Activated B cell treated with CpG ODN at 0.5 μM for 24 hours (primary cell): ENCODE results near the gene PPIB. TPM values are rescaled to one million over a fixed set of nuclear protein-coding genes. Genes with fewer than 3 reads are reported as not detected.
A peak's percentile ranks its signal among the peaks of the same experiment; 100 is the strongest.

ENCODE experiments used
- ATAC-seq: fragments of 200-7000 bp; cut with Tn5 transposase; one replicate; pipeline ENCODE4 v1.10.0; 2021; ENCODE audit warnings: low read depth, mild to moderate bottlenecking, moderate library complexity
- CTCF ChIA-PET: fragments of 350-600 bp; sonication (Branson Sonifier 250); formaldehyde crosslinking; loops from one replicate; lab custom pipeline; 2021; ENCODE audit warnings: antibody characterized with exemption; lab: Charles Lee
- POLR2A ChIA-PET: fragments of 350-600 bp; sonication (Branson Sonifier 250); formaldehyde crosslinking; loops from one replicate; lab custom pipeline; 2021; ENCODE audit warnings: antibody characterized with exemption; lab: Charles Lee
- DNase-seq: peaks from one replicate; pipeline ENCODE4 v3.0.0; 2022
- H3K27ac Mint-ChIP-seq: one replicate; pipeline ENCODE4 v1.8.0; 2020; ENCODE audit warnings: mixed read lengths
- H3K27me3 Mint-ChIP-seq: one replicate; pipeline ENCODE4 v1.8.0; 2021; ENCODE audit warnings: mixed read lengths
- H3K36me3 Mint-ChIP-seq: one replicate; pipeline ENCODE4 v1.8.0; 2021; ENCODE audit warnings: low read depth, mixed read lengths
- H3K4me1 Mint-ChIP-seq: one replicate; pipeline ENCODE4 v1.8.0; 2021; ENCODE audit warnings: mixed read lengths
- H3K4me3 Mint-ChIP-seq: one replicate; pipeline ENCODE4 v1.8.0; 2020; ENCODE audit warnings: mild to moderate bottlenecking, mixed read lengths
- H3K9me3 Mint-ChIP-seq: one replicate; pipeline ENCODE4 v1.8.0; 2020; ENCODE audit warnings: mixed read lengths
- intact Hi-C: fragments of 100-400 bp; cut with micrococcal nuclease; formaldehyde crosslinking; loops from one replicate; pipeline ENCODE4 v1.15.1; 2024
- total RNA-seq: library from RNA; stranded (reverse); gene quantifications from 2 replicates; pipeline ENCODE4 v1.2.3, GENCODE V29; 2022
- TF ChIP-seq, protein P1 (sequence below): fragments of 200-600 bp; IDR thresholded peaks from one replicate; pipeline ENCODE4 v1.8.0; 2022; ENCODE audit warnings: antibody characterized with exemption, mild to moderate bottlenecking

The PPIB gene
- total RNA-seq, 1 donor from 2014 or later, result 225 TPM

DNA sequence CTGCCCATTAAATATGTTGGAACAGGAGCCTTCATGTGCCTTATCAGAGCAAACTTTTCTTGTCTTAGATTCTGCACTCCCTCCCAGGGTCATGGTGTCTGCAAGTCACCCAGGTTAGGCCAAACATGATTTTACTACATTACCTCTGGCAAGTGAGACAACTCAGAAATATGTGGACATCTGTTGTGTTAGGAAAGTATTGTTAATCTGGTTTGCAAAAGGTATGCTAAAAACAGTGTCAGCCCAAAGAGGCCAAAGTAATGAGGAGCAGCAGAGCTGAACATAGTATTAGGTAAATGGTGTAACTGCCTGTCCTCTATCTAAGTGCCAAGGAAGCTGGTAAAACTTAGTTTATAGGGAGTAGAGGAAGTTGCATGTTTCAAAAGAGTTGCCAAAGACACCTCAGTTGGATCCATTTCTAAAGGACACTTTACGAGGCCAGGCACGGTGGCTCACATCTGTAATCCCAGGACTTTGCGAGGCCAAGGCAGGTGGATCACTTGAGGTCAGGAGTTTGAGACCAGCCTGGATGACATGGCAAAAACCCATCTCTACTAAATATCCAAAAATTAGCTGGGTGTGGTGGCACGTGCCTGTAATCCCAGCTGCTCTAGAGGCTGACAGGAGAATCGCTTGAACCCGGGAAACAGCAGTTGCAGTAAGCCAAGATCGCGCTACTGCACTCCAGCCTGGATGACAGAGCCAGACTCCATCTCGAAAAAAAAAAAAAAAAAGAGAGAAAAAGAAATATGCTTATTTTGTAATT is 22.5 kb upstream of the PPIB start:
- Mint-ChIP-seq H3K27me3 (no peaks in the 10 kb centered on the region), H3K9me3 (no peaks in the 10 kb centered on the region), H3K36me3 (peaks cover 29% of the 10 kb centered on the region), H3K4me1 (peaks cover 12% of the 10 kb centered on the region), H3K27ac (peak overlapping the region; percentile 31), H3K4me3 (no peak overlapping the region)
- CTCF ChIA-PET, result no interaction called here
- intact Hi-C loops, result no loop called here
- POLR2A ChIA-PET, result interaction anchor here (0.5 kb wide), 1 partner anchor 240 kb away, joined by 3 read pairs; no protein-coding TSS in a partner anchor
- DNase-seq, result no peak
- TF ChIP-seq, protein P1, sequence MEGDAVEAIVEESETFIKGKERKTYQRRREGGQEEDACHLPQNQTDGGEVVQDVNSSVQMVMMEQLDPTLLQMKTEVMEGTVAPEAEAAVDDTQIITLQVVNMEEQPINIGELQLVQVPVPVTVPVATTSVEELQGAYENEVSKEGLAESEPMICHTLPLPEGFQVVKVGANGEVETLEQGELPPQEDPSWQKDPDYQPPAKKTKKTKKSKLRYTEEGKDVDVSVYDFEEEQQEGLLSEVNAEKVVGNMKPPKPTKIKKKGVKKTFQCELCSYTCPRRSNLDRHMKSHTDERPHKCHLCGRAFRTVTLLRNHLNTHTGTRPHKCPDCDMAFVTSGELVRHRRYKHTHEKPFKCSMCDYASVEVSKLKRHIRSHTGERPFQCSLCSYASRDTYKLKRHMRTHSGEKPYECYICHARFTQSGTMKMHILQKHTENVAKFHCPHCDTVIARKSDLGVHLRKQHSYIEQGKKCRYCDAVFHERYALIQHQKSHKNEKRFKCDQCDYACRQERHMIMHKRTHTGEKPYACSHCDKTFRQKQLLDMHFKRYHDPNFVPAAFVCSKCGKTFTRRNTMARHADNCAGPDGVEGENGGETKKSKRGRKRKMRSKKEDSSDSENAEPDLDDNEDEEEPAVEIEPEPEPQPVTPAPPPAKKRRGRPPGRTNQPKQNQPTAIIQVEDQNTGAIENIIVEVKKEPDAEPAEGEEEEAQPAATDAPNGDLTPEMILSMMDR, result no peak
- no peak for ATAC-seq

DNA sequence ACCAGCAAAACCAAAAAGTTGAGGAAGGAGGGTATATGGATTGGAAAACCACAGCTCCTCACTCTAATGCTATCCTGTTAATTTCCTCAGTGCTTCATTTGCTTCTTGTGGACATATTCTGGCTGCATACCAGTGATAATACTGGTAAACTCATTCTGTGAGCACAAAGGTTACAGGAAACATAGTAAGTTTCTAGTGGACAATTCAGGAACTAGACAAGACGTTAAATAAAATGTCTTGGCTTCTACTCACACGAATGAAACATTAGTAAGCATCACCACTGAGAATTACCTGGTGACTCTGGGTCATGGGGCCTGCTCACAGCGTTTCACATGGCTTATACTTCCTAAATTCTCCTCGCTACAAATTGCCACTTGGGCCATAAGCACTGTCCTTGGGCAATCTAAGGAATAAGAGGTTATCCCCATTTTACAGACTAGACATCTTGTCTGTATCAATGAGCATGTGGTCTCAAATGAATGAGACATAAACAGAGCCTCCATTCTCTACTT is 20.1 kb upstream of the PPIB start:
- Mint-ChIP-seq H3K4me3 (no peak overlapping the region), H3K36me3 (peaks cover 25% of the 10 kb centered on the region), H3K9me3 (no peaks in the 10 kb centered on the region), H3K27me3 (no peaks in the 10 kb centered on the region), H3K4me1 (peaks cover 26% of the 10 kb centered on the region), H3K27ac (peak overlapping the region; percentile 12)
- ChIA-PET CTCF (no interaction called here), POLR2A (interaction anchor here (5.3 kb wide), 1 partner anchor 20 kb away, joined by 34 read pairs; the partner anchor contains the start of gene PPIB)
- TF ChIP-seq, protein P1, result no peak
- intact Hi-C loops, result no loop called here
- DNase-seq (no peak), ATAC-seq (no peak)

DNA sequence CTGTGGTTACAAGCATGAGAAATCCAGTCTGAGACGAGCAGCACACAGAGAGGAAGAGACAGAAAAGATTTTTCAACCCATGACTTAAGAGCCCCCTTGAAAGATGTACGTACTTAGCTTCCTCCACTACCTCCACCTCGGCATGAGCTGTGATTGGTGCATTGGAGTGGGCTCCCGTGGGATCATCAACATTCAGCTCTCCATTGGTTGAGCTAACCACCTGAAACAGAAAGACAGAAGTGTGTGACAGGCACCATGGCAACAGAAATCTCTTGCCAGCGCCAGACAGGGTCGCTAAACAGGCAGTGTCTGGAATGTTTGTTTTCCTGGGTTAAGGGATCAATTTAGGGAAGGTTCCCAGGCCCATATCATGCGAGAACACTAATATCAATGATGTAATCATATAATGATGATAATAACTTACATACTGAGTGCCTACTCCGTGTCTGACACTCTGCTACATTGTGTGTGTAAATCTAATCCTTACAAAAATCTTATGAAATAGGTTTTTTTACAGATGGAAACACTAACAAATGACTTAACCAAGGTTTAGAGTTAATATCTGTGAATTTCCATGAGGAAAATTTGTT is 17.5 kb upstream of the PPIB start:
- Mint-ChIP-seq H3K36me3 (peaks cover 31% of the 10 kb centered on the region), H3K9me3 (no peaks in the 10 kb centered on the region), H3K27ac (peak overlapping the region; percentile 85), H3K4me3 (peak overlapping the region; percentile 56), H3K27me3 (no peaks in the 10 kb centered on the region), H3K4me1 (peaks cover 26% of the 10 kb centered on the region)
- POLR2A ChIA-PET, result interaction anchor here (0.9 to 5.3 kb wide), 4 partner anchors 17 to 207 kb away, joined by 3 to 34 read pairs (median 5); partner anchors contain the start of genes PPIB and TRIP4
- ATAC-seq, result peak; percentile 99
- DNase-seq, result peak; percentile 40
- intact Hi-C loops, result loop anchor here (1.0 kb wide), 1 partner anchor 17 kb away; the partner anchor contains the start of gene PPIB
- TF ChIP-seq, protein P1, result no peak
- CTCF ChIA-PET, result interaction anchor here (0.7 to 1.6 kb wide), 3 partner anchors 17 to 207 kb away, joined by 3 to 8 read pairs (median 4); partner anchors contain the start of gene PPIB

DNA sequence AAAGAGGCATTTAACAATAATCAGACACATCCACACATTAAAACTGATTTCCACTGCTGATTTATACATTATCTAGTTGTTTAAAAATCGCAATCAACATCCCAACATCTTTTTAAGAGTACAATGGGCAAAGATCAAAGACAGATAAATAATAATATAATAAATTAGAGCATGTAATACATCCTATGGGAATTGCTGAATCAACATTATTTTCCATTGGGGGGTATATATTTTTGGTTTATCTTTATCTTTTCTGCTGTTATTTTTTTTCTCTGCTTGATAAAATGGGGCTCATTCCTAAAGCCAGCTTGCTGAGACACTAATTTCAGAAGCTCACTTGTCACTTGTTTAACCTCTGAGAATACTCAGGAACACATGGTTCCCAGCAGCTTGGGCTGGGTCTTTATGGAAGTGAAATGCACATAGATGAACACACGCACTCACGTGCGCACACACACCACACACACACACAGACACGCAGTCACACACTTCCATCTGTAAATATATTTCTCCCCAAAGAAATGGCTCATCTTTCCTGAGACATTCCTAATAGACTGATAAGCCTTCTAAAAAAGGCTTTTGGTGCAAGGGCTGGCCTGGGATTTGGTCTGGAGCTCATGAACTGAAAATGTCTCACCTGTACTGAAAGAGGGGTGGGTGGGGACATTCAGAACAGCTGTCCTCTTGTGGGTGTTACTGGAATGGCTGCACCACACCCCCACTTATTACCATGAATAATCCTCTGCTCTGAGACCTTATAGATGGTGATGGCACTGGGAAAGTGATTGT is 3.5 kb upstream of the PPIB start:
- ChIA-PET POLR2A (no interaction called here), CTCF (interaction anchor here (2.0 kb wide), 1 partner anchor 13 kb away, joined by 5 read pairs; no protein-coding TSS in a partner anchor)
- ATAC-seq, result no peak
- no peak for DNase-seq
- intact Hi-C loops, result no loop called here
- peaks cover 35% of the 10 kb centered on the region for H3K4me1 Mint-ChIP-seq
- no peak overlapping the region for H3K27ac Mint-ChIP-seq
- H3K27me3 Mint-ChIP-seq, result no peaks in the 10 kb centered on the region
- no peak overlapping the region for H3K4me3 Mint-ChIP-seq
- no peaks in the 10 kb centered on the region for H3K9me3 Mint-ChIP-seq
- TF ChIP-seq, protein P1, result no peak
- H3K36me3 Mint-ChIP-seq, result peaks cover 22% of the 10 kb centered on the region
